ENCODE results near the gene WSCD2.

WSCD2 gene

DNA sequence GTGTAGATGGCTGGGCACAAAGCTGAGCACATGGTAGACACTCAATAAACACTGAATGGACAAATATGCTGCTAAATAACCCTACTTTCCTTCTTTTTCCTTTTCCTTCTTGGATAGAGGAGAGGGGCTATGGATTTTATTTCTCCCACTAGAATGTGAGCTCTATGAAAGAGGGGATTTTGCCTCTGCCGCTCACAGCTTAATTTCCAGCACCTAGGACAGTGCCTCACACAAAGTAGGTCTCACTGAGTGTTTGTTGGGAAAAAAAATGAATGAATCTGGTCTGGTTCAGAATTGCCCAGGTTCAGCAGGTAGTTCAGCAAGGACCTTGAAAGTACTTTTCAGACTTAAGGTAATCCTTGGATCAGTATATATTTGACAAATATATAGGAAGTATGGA, 65.5 kb downstream of the WSCD2 start:
- POLR2A ChIA-PET = no interaction called here
- CTCF ChIA-PET = interaction anchor here (0.8 to 2.2 kb wide), 25 partner anchors 8 to 303 kb away, joined by 3 to 8 read pairs (median 5); no protein-coding TSS in a partner anchor
- DNase-seq (ENCODE audit: extremely low spot score) = no peak
- TF ChIP-seq, protein P1, sequence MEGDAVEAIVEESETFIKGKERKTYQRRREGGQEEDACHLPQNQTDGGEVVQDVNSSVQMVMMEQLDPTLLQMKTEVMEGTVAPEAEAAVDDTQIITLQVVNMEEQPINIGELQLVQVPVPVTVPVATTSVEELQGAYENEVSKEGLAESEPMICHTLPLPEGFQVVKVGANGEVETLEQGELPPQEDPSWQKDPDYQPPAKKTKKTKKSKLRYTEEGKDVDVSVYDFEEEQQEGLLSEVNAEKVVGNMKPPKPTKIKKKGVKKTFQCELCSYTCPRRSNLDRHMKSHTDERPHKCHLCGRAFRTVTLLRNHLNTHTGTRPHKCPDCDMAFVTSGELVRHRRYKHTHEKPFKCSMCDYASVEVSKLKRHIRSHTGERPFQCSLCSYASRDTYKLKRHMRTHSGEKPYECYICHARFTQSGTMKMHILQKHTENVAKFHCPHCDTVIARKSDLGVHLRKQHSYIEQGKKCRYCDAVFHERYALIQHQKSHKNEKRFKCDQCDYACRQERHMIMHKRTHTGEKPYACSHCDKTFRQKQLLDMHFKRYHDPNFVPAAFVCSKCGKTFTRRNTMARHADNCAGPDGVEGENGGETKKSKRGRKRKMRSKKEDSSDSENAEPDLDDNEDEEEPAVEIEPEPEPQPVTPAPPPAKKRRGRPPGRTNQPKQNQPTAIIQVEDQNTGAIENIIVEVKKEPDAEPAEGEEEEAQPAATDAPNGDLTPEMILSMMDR (IDR thresholded peaks at IDR 0.05; ENCODE audit: control extremely low read depth, extremely low read depth, low read depth, missing control alignments) = no peak

DNA sequence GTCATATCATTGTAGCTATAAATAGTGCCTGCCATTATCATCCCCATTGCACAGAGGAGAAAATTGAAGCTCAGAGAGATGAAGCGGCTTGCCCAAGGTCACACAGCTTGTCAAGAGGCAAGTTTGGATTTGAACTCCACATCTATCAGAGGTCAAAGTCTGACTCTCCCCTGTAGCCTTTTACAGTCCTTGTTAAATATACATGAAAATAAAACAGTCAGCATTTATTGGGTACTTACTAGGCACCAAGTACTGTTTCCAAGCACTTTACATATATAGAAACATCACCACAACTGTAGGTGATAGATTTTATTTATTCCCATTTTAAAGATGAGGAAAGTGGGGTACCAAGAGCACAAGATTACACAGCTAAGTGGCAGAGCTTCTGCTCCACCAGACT, 67.2 kb downstream of the WSCD2 start:
- TF ChIP-seq, protein P1 (IDR thresholded peaks at IDR 0.05; ENCODE audit: control extremely low read depth, extremely low read depth, low read depth, missing control alignments) = no peak
- ChIA-PET POLR2A (no interaction called here), CTCF (interaction anchor here (1.7 kb wide), 1 partner anchor 278 kb away, joined by 4 read pairs; no protein-coding TSS in a partner anchor)
- no peak for DNase-seq (ENCODE audit: extremely low spot score)

DNA sequence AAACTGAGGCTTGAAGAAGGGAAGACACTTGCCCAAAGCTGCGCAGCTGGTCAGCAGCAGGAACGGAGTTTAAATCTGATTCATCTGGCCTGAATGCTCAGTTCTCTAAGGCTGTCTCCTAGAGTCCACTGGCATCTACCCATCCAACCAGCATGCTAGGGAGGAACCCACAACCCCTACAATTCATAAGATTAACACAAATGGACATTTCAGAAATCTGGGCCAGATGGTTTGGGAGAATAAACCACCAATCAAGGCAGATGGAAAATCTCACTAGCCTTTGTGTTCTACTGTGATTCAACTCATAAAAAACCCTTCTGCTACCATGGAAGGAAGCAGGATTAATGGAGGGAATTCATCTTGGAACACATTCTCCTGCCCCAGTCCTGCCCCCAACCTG, 67.8 kb downstream of the WSCD2 start:
- TF ChIP-seq, protein P1 (IDR thresholded peaks at IDR 0.05; ENCODE audit: control extremely low read depth, extremely low read depth, low read depth, missing control alignments) = no peak
- DNase-seq (ENCODE audit: extremely low spot score) = no peak
- POLR2A ChIA-PET = no interaction called here
- CTCF ChIA-PET = no interaction called here

DNA sequence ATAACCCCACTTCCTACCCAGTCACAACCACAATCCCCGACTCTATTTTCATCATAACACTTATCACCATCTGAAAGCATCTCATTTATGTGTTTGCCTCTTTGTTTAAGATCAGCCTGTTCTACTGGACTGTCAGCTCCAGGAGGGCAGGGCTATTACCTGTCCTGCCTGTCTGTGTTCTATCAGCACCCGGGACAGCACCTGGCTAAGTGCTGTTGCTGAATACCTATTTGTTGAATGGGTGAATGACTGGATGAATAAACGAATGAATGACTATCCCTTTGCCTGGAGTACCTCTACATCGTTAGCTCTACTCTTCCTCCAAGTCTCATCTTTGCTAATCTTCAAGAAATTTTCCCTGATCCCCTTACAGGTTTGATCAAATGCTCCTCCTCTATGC, 69.0 kb downstream of the WSCD2 start:
- POLR2A ChIA-PET = no interaction called here
- TF ChIP-seq, protein P1 (IDR thresholded peaks at IDR 0.05; ENCODE audit: control extremely low read depth, extremely low read depth, low read depth, missing control alignments) = no peak
- CTCF ChIA-PET = no interaction called here
- DNase-seq (ENCODE audit: extremely low spot score) = no peak

DNA sequence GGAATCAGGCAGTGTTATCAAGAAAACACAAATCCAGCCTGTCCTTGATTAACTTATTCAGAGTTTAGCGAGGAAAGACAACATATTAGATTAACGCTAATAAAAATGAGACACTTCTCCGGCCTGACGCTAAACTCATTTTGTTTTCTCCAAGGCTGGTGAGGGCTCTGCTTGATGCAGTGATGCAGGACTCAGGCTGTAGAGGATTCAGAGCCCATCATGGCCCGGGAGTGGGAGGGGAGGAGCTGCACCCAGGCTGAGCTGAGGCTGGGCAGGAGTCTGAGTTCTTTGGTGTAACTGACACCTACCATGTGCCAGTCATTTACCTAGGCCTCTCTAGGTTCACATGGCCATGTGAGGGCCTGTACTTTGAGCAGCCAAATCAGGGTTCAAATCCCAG, 70.0 kb downstream of the WSCD2 start:
- TF ChIP-seq, protein P1 (IDR thresholded peaks at IDR 0.05; ENCODE audit: control extremely low read depth, extremely low read depth, low read depth, missing control alignments) = no peak
- no peak for DNase-seq (ENCODE audit: extremely low spot score)
- ChIA-PET CTCF (no interaction called here), POLR2A (no interaction called here)

DNA sequence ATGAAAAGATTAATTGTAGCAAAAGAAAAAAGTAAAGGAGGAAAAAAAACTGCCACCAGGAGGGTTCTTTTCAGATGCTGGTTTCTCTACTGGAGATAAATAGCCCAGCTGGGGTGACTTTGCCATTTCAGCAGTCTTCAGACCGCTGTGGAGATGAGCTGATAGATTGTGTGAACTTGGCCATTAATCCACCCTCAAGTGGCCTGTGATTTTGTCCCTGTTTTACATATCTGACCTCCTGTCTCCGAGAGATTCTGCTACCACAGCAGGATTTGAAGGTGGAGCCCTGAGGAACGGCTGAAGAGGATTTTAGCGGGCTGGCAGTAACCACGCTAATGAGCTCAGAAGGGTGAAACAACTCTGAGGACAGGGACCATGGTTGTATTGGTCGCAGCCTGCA, 72.7 kb downstream of the WSCD2 start:
- TF ChIP-seq, protein P1 (IDR thresholded peaks at IDR 0.05; ENCODE audit: control extremely low read depth, extremely low read depth, low read depth, missing control alignments) = no peak

More for the DNA sequence above, 72.7 kb downstream of the WSCD2 start:
- no peak for DNase-seq (ENCODE audit: extremely low spot score)
- ChIA-PET CTCF (interaction anchor here (1.3 to 1.7 kb wide), 3 partner anchors 7 to 15 kb away, joined by 3 to 4 read pairs (median 4); no protein-coding TSS in a partner anchor), POLR2A (no interaction called here)
